Astrocyte of the cerebellum (primary cell): ENCODE results near the gene AKR1A1.

Source experiments
- DNase-seq: peaks from one replicate; pipeline ENCODE4 v3.0.0-alpha.2; 2011; ENCODE audit warnings: low read depth
- H3K4me3 ChIP-seq: 2 replicates; pipeline ENCODE4 v1.5.1; 2011; ENCODE audit warnings: mild to moderate bottlenecking, low read depth, low read length, moderate library complexity
- CTCF ChIP-seq: IDR thresholded peaks from 2 replicates; pipeline ENCODE4 v1.5.1; 2012; ENCODE audit warnings: low read length, low read depth, moderate library complexity, mild to moderate bottlenecking; ENCODE audit errors: missing control alignments
- in situ Hi-C: cut with HindIII; loops from 2 replicates; pipeline ENCODE4 v1.10.0; 2017; ENCODE audit warnings: low sequenced_read_pairs

AKR1A1 gene

DNA sequence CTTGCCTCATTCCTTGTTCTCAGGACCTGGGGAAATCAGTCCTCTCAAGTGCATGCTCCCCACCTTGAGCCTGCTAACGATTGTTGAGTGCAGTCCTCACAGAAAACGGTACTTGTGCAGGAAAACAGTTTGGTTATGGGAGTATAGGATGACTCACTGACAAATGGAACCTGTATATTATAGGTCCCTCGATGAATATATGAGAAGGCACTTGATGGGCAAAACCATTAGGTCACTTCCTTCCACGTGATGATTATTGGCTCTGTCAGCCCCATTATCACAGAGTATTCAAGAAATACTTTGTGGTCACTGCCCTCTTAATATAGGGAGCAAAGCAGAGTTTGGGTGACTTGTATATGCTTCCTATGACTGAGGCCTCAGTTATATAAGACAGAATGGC, 67.0 kb downstream of the AKR1A1 start:
- in situ Hi-C loops, result no loop called here
- DNase-seq, result no peak
- no peak for TF ChIP-seq CTCF
- H3K4me3 ChIP-seq, result no peak overlapping the region

- in situ Hi-C loops, result no loop called here
- DNase-seq, result no peak
- TF ChIP-seq CTCF, result no peak
- H3K4me3 ChIP-seq, result no peak overlapping the region
Observed at GRCh38 chr1:45619149-45619921, 68.7 kb downstream of the AKR1A1 start.
